ENCODE data around the gene CISD3.

CISD3 gene

GRCh38 chr17:38746849-38747462, 16.8 kb downstream of the CISD3 start:
- DNase-seq = no peak

GRCh38 chr17:38747463-38748148, 17.5 kb downstream of the CISD3 start:
- no peak for DNase-seq

DNA sequence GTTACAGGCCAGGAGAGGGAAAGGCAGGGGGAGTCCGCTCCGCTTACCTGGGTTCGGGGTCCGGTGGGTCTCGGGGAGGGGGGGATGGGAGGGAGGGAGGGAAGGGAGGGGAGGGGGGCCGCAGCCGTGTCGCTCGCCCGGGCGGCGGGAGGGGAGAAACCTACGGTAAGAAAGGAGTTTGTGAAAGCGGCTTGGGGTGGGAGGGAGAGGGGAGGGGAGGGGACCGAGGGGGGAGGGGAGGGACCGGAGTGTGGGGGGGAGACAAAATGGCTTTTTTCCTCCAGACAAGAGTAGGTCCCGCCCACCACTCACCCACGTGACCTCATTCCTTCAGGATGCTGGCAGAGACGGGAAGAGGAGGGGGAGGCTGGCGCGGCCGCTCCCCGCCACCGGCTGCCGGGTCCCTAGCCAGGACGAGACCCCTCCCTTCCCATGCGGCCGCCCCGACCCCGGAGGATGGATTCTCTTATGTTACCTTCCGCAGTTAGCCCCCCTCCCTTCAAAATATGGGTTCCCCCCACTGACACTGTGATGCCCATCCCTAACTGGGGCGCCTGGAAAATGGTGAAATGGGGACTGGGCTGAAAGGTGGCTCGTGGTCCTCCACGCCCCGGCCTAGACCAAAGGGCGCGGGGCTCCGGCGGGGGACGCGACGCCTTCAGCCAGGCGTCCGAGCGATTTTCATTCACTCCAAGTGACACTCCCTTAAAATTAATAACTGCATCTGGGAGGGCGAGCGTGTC, 18.2 kb downstream of the CISD3 start, which contains the start of gene PCGF2:
Gene PCGF2 (minus strand): TSS at position 188 of the 743 bp plus-strand sequence. CDS start 7,934 bp downstream, outside the sequence.
- no peak for DNase-seq

DNA sequence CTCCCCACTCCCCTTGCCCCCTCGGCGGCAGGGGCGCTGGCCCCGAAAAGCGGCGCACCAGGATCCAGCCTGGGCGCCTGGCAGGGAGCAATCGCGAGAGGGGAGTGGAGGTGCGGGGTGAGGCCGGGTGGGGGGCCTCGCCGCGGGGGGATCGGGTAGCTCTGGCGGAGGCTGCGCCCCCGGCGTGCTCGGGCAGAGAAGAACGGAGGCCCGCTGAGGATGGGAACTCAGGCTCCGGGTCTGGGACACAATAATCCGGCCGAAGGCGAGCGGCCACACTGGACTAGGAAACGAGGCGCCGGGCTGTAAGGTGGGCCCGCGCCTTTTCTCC, 18.7 kb downstream of the CISD3 start:
- DNase-seq = no peak

DNA sequence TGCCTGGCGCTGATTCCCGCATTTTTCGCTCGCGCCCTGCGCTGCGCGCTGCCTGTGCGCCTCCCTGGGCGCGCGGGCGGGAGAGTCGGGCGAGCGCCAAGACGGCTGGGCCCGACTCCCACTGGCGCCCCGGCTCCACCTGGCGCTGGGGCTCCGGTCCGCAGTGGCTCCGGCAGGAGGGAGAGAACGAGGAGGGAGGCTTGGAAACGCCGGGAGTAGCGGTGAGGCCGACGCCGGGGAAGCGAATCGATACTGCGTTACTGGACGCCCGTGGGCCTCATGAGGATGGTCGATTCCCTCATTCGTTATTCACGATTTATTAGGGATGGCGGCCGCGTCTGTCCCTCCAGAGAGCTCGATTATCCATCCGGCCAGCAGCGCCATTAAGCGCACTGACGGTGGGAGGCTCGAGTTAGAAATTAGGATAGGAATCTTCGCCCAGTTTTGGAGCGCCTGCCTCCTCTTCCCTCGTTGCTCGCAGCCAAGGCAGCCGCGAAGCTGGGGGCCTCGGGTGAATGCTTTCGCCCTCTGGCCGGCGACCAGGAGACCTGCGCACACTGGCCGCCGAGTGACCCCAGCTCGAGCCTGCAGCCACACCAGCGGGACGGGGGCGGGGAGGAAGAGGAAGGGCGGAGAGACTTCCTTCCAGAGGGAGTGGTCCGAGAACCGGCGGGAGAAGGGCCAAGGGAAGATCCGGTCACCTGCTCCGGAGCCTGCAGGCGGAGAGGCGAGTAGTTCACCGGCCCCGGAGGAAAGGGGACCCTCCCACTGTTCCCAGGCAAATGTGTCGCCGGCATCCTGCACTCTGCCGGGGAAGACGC, 19.3 kb downstream of the CISD3 start:
- DNase-seq = no peak

DNA sequence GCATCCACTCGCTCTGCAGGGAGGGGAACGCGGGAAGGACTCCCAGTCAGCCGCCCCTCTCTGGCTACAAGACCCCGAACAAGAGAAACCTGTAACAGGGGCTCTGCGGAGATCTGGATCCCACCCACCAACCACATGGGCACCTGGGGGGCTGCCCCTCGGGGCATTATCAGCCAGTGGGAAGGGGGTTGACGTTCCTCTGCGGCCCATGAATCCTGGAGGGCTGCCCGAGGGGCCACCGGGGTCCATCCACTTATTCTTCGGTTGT, 19.8 kb downstream of the CISD3 start:
- DNase-seq = no peak

GRCh38 chr17:38750312-38751121, 20.4 kb downstream of the CISD3 start:
- no peak for DNase-seq

DNA sequence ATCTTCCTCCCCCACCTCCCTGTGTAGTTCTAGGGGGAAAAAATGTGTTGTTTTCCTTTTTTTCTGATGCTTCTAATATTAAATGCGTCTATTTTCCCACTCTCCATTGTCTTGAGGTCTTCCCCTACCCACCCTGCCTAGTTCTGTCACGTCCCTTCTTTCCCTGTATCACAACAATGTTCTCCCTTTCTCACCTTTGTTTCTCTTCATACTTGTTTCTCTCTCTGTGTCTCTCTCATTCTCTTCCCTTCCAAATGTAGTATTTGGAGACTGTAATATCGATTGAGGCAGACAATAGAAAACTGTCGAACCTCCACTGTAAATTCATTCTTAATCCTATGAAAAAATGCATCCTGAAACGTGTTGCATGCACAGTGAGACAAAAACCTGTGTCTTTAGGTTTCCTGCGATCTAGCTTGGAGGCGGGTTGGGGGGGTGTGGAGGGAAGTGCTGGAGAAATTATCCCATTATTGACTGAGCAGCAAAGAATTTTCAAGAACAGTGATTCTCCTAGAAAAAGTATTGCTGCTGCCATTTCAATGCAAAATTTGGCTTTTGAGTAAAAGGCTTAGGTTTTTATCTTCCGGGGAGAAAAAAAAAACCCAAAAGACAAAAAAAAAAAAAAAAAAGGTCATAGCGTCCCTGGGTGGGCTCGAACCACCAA, 21.1 kb downstream of the CISD3 start:
- no peak for DNase-seq

GRCh38 chr17:38751808-38752307, 21.7 kb downstream of the CISD3 start:
- DNase-seq = peak; percentile 80

GRCh38 chr17:38752308-38753070, 22.3 kb downstream of the CISD3 start, which contains the start of gene PSMB3:
Gene PSMB3 (plus strand): TSS chr17:38752741. CDS start chr17:38752827, 86 bp downstream.
- peak; percentile 95 for DNase-seq

DNA sequence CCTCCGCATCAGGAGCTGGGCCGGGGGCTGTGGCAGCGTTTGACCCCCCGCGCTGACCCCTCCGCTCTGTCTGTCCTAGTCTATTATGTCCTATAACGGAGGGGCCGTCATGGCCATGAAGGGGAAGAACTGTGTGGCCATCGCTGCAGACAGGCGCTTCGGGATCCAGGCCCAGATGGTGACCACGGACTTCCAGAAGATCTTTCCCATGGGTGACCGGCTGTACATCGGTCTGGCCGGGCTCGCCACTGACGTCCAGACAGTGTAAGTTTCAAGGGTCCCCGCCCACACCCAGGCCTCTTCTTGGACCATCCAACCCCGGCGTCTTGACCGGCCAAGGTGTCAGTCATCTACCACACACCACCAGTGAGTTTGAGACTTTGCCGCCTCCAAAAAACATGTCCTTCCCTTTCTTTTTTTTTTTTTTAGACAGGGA, 22.9 kb downstream of the CISD3 start:
- DNase-seq = no peak

- no peak for DNase-seq
Observed at GRCh38 chr17:38761612-38762011, 31.5 kb downstream of the CISD3 start.

DNA sequence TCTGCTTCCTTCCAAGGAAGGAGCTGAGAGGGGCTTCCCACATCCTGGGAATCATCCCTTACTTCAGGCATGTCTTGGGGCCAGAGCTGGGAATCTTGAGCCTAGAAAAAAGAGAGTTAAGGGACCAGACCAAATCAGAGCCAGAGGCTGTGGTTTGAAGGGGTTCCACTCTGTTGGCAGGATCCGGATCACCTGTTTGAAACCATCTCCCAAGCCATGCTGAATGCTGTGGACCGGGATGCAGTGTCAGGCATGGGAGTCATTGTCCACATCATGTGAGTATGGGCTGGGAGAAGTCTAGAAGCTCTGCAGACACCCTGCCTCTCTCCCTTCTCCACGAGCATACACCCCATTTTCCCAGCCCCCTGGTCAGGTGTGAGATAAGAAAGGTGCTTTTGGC, 32.1 kb downstream of the CISD3 start:
- no peak for DNase-seq

DNA sequence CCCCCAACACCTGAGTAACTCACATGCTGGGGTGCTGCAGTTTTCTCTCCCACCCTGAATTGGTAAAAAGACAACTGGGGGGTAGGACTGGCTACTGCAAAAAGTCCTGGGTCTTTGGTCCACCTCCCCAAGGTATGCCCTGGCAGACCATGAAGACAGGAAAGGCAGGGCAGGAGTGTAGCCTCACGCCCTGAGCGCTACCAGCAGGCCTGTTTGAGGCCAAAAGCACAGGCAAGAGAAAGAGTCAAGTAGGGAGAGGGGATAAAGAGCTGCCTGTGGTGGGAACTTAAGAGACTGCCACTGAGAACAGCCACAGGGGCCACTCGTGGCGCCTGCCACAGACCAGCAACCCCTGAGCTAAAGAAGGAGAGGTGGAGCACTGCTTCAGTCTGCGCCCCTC, 36.2 kb downstream of the CISD3 start:
- DNase-seq = no peak

DNA sequence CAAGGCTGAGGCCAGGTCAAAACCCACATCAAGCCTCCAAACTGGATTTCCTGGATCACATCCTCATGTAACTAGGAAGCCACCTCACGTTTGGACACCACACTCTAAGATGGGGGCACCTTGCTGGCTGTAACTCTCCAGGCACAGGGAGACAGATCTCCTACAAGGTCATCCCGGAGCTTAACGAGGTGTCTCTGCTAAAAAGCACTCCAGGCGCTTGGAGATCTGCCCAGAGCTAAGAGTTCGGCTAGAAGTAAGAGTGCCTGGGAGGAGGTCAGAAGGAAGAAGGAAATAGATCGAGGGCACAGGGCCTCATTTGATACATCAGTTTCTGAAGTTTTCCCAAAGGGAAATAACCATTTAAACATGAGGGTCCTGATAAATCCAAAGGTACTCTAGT, 38.3 kb downstream of the CISD3 start:
- no peak for DNase-seq

DNA sequence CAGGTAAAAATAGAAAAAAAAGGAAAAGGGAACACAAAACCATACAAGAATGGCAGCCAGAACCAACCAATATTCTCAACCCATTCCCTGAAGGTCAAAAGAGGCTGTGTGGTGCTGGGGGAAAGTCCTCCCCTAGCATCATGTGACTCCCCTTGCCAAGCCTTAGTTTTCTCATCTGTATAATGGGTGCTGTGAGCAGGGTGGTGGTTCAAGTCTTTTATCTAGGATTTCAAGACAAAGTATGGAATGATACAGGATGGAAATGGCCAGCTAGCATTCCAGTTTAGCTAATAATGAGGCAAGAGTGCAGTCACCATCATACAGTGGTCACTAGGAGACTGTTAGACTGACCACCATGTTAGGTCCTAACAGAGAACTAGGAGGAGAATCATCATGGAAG, 43.1 kb downstream of the CISD3 start:
- DNase-seq = no peak

- DNase-seq = no peak
Observed at GRCh38 chr17:38777641-38778250, 47.6 kb downstream of the CISD3 start.

- no peak for DNase-seq
Observed at GRCh38 chr17:38779965-38780752, 50.0 kb downstream of the CISD3 start.

DNA sequence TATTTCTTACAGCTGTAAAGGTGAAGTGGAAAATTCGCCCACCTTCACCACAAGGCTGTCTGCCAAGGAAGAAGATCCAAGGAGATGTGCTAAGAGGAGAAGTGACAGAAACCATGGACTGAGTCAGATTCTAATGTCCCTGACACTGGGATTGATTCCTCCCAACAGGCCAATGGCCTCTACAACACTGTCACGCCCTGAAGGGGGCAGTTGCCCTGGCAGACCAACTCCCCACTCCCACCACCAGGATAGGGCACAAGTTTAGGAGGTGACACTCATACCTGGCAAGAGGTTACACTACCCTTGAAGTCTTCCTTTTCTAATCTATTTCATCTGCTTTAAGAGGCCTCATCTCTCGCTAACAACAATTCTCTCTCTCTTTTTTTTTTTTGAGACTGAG, 53.1 kb downstream of the CISD3 start:
- no peak for DNase-seq

All from activated CD8-positive, alpha-beta memory T cell treated with anti-CD3 and anti-CD28 coated beads, Interleukin-2, amount 50 U/mL, for 4 hours (primary cell).